Stimulated activated CD8-positive, alpha-beta memory T cell treated with anti-CD3 and anti-CD28 coated beads, Interleukin-7, amount 100 ng/mL, for 4 hours (primary cell): Measurements from ENCODE around the gene NCBP2.

Experiments used
- DNase-seq, 2 donors: peaks; one replicate each; pipeline ENCODE4 v3.0.0-alpha.2; 2020; ENCODE audit warnings: low read depth in 2 of 2

NCBP2 gene

DNA sequence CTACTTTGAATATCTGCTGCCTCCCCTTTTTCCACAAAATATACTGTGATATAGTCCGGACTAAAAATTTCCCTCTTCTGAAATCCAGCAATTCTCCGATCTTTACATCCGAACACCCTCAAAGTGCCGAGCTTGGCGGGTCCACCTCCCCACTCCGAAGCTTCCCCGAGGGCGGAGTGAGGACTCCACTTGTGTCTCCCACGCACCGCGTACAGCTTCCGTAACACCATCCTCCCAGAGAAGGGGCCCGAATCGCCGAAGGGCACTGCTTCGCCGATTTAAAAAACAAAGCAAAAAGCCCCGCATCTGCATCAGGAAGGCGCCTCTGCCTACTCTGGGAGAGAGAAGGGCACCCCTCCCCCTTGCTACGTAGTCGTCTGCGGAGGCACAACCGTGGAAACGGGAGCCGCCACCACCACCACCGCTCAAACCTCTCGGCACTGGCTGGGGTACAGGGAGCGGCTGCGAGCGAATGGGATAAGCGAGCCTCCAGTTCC, 551 bp downstream of the NCBP2 start:
- peak; percentile 46 to 64 for DNase-seq

DNA sequence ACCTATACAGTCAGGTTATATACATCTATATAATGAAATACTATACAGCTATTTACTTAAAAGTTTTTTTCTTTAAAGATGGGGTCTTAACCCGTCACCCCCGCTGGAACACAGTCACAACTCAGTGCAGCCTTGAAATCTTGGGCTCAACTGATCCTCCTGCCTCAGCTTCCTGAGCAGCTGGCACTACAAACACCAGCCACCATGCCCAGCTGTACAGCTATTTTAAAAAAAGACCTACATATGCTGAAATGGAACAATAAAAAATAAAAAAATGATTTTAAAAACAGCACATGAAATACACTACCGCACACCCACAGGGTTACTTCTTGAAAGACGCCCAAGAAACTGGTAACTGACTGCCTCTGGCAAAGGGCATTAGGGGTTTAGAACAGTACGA, 3.8 kb downstream of the NCBP2 start:
- no peak for DNase-seq

DNA sequence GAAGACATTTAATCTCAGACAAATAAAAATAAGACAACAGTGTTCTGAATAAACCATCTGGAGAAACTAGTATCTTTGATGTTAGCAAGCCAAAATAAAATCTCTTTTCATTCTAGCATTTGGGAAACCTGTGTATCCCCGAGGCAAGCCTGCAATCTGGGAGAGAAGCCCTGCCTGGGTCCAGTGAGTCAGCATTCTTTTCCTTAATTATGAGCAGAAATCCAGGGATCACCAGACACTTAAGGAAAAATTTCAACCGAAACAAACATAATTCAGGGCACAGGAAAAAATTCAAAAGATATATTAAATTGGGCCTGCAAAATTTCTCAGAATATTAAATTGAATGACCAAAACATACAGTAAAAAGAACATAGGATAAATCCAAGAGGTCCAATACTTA, 4.2 kb downstream of the NCBP2 start:
- DNase-seq: no peak

DNA sequence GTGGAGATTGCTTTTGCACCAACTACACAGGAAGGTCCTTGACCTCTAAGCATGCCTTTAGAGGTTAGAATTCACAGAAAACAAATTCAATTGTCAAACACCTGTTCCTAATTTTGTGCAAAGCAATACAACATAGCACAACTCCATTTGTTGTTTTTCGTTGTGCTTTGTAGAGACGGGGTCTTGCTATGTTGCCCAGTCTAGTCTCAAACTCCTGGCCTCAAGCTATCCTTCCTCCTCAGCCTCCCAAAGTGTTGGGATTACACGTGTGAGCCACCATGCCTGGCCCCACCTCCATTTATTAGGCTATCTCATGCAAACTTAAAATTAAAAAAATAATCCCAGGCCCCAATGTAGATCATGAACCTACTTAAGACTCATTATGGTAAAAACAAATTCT, 6.0 kb downstream of the NCBP2 start:
- no peak for DNase-seq

DNA sequence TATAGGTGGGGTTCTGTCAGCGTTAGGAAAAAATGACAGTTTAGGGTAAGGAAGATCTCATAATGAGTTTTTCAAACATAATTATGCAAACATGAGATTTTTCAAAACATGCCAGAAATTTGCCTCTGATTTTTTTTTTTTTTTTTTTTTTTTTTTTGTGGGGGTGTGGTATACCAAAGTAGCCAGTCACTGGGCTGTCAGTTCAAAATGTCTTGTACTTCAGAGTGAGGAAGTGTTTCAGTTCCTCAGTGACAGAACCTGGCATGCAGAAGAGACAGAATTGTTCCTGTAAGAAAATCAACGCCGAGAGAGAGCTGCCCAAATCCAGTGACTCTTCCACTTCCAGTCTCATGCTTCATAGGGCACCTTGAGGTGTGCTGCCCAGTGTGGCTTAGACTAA, 9.7 kb downstream of the NCBP2 start:
- no peak for DNase-seq

DNA sequence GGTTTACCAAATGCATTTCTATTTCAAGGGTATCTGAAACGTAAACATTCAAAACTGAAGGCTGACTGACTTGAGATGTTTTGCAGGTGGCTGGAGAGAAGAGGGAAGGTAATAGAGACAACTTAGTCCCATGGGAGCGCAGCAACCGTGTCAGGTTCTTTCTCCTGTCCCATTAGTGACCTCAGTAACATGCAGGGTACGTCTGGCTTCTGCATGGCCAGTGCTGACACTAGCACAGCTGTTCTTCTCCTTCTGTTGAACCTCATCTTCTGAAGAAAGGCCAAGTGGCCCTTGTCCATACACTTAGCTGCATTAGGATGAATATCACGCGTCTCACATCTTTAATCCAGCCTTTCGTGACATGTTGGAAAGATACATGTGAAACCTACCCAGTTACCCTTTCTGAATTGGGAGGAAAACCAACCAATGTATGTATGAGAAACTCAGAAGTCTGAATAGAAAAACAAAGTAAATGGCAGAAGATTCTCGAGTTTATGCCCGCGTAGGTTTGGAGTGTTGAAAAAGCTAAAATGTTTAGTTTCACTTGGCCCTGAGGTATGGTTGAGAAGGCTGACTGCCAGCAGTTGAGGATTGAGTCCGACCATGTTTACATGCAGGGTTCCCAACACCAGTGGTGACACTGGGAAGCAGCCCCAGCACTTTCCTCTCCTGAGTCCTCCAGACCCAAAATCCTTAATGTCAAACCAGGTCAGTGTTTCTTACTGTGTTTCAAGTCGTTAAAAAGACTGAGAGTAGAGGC, 10.3 kb downstream of the NCBP2 start:
- DNase-seq: no peak

DNA sequence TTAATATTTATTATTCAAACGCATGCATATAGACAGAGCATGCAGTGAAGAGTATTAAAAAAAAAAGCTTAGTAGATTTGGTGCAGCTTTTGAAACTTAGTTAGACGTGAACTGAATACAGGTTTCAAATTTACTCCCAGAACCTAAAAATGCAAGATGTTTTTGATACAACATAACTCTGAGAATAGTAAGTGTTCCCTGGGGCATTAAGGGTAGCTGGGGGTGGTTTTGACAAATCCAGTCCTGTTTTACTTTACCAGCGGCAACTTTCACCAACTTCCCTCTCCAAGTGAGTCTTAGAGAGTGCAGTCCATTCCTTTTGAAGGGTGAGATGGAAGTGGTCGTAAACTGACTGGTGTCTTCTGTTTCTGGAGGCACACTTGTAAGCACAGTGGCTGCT, 11.2 kb downstream of the NCBP2 start:
- no peak for DNase-seq

DNA sequence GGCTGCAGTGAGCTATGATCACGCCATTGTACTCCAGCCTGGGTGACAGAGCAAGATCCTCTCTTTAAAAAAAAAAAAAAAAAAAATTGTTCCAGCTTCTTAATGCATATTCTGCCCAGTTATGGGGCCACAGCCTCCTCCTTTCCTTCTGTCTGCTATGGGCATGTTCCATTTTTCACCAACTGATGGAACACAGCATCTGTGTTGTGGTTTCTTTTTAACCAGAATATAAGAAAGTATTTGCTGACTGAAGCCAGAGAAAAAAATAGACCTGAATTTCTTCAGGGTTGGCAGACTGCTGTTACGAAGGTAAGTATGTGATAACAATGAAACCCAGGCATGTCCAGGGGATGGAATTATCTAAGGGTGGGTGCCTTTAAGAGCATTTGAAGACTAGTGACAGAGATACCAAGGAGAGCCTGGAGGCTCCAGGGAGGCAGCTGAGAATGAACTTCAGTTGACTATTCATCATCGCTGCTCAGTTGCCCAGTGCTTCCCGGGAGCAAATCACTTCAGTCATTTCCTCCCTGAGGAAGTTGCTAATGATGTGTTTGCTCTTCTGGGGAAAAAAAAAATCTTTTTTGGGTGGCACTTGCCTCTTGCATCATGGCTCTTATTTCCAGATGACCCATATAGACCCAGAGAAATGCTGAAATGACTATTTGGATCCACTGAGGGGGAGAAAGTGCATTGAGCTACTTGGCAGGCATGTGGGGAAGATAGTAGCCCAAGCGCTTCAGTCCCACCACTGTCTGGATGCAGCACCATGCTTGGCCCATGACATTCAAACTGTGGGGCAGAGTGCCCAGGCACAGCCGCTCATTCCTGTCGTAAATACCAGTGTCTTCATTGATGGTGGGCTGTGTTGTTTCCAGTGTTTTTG, 14.5 kb downstream of the NCBP2 start:
- DNase-seq: no peak

DNA sequence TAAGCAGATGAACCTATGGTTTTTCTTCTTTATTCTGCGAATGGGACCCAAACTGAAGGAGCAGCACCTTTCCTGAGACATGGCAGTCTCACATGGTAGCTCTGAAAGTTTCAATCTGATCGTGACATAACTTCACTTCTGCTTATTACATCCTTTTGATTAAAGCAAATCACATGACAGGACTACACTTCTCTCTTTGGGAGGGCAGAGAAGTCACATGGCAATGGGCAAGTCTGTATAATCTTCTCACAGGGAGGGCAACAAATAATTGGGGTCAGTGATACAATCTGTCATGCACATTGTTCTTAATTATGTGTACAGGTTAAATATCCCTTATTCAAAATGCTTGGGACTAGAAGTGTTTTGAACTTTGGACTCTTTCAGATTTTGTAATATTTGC, 21.6 kb downstream of the NCBP2 start:
- DNase-seq: no peak

DNA sequence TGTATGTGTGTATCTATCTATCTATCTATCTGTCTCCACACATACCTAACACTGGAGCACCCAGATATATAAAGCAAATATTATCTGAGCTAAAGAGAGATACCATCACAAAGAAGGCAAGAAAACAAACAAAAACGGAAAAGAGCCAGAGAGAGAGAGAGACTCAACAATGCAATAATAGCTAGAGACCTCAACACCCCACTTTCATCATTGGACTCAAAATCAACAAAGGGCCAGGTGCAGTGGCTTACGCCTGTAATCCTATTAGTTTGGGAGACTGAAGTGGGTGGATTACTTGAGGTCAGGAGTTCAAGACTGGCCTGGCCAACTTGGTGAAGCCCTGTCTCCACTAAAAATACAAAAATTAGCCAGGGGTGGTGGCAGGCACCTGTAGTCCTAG, 23.4 kb downstream of the NCBP2 start:
- no peak for DNase-seq

DNA sequence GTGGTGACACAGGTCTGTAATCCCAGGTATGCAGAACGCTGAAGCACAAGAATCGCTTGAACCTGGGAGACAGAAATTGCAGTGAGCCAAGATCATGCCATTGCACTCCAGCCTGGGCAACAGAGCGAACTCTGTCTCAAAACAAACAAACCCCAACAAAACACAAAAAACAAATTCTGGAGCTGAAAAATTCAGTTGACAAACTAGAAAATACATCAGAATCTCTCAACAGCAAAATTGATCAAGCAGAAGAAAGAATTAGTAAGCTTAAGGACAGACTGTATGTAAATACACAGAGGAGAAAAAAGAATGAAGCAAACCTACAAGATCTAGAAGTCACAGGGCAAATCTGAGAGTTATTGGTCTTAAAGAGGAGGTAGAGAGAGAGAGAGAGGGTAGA, 25.3 kb downstream of the NCBP2 start:
- no peak for DNase-seq

DNA sequence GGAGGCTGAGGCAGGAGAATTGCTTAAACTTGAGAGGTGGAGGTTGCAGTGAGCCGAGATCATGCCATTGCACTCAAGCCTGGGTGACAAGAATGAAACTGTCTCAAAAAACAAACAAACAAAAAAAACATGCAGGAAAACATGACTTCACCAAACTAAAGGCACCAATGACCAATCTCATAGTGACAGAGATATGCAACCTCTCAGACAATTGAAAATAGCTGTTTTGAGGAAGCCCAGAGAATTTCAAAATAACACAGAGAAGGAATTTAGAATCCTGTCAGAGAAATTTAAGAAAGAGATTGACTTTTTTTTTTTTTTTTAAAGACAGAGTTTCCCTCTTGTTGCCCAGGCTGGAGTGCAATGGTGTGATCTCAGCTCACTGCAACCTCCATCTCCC, 26.1 kb downstream of the NCBP2 start:
- no peak for DNase-seq

DNA sequence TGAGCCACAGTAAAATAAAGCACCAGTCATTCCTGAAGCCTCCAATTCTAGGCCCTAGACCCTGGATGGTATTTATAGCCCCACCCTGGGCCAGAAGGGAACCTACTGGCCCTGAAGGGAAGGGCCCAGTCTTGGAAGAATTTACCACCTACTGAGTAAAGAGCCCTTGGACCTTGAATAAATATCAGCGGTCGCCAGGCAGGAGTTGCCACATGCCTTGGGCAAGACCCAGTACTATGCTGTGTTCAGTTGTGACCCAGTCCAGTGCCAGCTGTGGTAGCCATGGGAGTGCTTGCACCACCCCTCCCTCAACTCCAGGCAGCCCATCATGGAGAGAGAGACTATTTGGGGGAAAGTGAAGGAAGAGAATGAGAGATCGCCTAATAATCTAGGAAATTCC, 27.0 kb downstream of the NCBP2 start:
- DNase-seq: no peak

DNA sequence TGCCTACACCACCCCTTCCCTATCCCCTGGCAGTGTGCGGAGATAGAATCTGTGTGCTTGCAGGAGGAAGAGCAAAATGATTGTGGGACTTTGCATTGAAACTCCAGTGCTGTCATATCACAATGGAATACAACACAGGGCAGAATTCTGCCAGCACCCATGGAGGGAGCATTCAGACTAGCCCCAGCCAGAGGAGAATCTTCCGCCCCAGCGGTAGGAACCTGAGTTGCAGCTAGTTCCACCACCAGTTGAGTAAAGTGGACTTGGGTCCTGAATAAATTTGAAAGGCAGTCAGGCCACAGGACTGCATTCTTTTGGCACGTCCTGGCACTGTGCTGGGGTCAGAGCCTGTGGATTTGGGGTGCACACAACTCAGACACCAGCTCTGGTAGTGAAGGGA, 27.5 kb downstream of the NCBP2 start:
- DNase-seq: no peak

DNA sequence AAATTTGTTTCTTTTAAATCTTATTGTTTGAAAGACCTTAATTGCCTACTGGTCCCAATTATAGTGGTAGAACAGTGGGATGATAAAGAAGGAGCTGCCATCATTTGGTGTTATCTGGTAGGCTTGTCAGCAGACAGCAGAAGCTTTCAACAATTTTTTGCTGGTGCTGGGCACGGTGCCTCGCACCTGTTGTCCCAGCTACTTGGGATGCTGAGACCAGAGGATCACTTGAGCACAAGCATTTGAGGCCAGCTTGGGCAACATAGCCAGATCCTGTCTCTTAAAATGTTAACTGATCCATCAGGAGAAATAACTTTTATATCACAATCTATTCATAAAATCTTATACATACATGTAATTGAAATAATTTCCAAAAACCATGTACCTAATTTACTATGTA, 38.6 kb downstream of the NCBP2 start:
- no peak for DNase-seq

DNA sequence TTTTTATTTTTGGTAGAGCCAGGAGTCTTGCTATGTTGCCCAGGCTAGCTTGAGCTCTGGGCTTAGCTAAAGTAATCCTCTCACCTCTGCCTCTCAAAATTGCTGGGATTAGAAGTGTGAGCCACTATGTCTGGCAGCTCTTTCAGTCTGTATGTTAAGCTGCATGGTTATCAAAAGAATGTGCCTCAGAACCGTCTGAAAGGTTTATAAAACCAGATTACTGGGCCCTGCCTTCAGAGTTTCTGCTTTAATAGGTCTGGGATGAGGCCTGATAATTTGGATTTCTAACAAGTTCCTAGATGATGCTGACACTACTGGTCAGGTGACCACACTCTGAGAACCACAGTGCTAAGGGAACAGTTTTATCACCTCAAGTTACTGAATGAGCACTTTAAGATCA, 40.0 kb downstream of the NCBP2 start:
- DNase-seq: no peak

DNA sequence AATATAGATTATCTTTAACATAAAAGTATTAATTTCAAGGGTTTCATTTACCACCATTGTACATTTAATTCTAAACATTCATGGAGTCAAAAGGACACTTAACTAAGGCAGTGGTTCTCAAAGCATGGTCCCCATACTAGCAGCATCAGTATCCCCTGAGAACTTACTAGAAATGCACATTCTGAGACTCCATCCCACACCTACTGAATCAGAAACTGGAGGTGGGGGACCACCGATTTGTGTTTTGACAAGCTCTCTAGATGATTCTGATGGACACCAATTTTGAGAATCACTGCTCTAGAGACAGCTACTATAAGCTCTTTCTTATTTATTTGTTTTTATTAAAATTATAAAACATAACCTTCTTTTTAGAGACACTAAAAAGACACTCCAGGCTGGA, 40.6 kb downstream of the NCBP2 start:
- no peak for DNase-seq

DNA sequence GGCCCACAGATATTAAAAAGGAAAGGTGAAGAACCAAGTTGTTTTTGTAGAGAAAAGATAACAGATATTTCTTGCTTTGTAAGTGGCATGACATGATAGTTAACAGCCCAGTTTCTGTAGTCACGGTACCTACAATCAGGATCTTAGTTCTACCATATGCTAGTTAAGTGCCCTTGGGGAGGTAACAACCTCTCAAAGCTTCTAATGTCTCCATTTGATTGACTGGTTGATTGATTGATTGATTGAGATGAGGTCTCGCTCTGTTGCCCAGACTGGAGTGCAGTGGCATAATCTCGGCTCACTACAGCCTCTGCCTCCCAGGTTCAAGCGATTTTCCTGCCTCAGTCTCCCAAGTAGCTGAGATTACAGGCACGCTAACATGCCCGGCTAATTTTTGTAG, 46.1 kb downstream of the NCBP2 start:
- DNase-seq: no peak

DNA sequence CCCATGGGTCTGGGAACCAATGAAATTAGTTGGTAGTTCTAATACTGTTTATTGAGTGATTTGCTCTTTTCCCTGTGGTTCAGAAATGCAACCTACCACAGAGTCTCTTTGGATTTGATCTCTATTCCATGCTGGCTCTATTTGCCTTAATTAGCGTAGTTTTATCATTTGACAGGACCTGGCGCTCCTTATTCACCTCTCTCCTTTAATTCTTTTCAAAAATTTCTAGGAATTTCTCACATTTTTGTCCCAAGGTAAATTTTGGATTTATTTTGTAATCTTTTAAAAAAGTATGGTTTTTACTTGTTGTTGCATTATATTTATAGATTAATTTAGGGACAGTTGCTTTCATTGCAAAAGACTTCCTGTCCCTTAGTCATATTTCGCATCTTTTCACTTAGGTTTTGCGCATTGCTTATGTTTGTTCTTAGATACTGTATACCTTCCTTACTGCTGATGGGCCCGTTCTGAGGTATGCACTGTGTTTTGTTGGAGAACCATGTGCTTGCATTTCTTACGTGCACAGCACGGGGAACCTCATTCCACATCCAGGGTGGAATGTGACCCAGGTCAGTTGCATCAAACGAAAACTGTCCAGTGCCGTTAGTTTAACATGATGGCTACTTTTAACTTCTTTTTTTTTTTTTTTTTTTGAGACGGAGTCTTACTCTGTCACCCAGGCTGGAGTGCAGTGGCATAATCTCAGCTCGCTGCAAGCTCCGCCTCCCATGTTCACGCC, 47.6 kb downstream of the NCBP2 start:
- DNase-seq: no peak

DNA sequence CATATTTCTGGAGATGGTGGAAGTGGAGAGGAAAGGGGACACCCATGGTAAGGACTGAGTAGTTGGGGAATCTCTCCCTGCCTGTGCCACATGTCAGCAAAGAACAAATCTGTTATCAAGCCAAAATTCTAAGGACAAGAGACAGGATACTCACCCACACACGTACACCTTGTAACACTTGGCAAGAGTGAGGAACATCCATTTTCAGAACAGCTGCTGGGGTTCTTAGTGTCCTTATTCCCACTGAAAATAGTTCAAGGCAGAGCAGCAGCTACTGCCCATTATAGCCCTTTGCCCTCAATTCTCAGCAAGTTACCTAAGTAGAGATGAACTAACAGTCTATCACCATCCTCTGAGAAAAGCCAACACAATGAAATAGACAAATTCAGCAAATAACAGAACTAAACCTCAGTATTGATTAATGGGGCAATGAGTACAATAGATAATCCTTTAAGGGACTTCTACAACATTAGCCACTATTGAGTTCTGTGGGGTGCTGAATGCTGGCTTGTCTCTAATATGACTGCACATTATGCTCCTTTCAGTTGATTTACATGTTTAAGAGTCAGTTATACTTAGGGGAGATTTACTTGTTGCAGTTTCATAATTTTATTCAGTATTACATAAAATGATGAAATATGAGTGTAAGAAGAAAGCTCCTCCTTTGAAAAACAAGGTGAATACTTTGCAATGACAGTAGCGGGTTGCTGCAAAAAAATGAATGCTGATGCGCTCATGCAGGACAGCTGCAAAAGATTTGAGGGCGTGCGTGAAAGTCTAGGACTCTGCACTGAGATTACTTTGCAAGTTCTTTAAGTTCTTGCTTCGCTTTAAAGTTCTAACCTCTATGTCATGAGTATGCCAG, 52.3 kb downstream of the NCBP2 start:
- DNase-seq: no peak

DNA sequence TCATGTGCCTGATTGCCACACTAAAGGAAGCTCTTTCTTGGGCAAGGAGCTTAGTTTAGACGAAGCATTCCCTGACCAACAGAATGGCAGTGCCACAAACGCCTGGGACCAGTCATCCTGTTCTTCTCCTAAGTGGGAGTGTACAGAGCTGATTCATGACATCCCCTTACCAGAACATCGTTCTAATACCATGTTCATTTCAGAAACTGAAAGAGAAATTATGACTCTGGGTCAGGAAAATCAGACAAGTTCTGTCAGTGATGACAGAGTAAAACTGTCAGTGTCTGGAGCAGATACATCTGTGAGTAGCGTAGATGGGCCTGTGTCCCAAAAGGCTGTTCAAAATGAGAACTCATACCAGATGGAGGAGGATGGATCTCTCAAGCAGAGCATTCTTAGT, 56.2 kb downstream of the NCBP2 start:
- no peak for DNase-seq
